HepG2 (cell line): Measurements from ENCODE around the gene PCDHGC5. TPM values are rescaled to one million over a fixed set of nuclear protein-coding genes. Genes with fewer than 3 reads are reported as not detected.
A peak's percentile ranks its signal among the peaks of the same experiment; 100 is the strongest.

Source experiments
- E2F5 ChIP-seq: sonication (generic); formaldehyde crosslinking; conservative IDR thresholded peaks from 2 replicates; pipeline ENCODE4 v1.4.0; 2020; ENCODE audit warnings: missing genetic modification reagents
- KDM2A ChIP-seq: sonication (generic); formaldehyde crosslinking; IDR thresholded peaks from 2 replicates; pipeline ENCODE4 v1.4.0; 2020; ENCODE audit warnings: low read depth, missing genetic modification reagents, borderline replicate concordance
- NFKB2 ChIP-seq: sonication (generic); formaldehyde crosslinking; IDR thresholded peaks from 2 replicates; pipeline ENCODE4 v1.4.0; 2020; ENCODE audit warnings: missing genetic modification reagents, borderline replicate concordance
- RAD21 ChIP-seq: fragments of 450-650 bp; formaldehyde crosslinking; IDR thresholded peaks from 2 replicates; pipeline ENCODE4 v1.5.0; 2020; ENCODE audit warnings: mild to moderate bottlenecking
- RBM22 ChIP-seq: fragments of 200-400 bp; formaldehyde crosslinking; optimal IDR thresholded peaks from 2 replicates; pipeline ENCODE3; 2017; ENCODE audit warnings: mild to moderate bottlenecking, low read length, moderate library complexity
- RBM39 ChIP-seq: fragments of 200-400 bp; formaldehyde crosslinking; IDR thresholded peaks from one replicate; pipeline ENCODE4 v1.6.1; 2018; ENCODE audit warnings: antibody characterized with exemption, mild to moderate bottlenecking, low read depth, low read length; ENCODE audit not compliant: poor library complexity, severe bottlenecking
- SMC3 ChIP-seq: IDR thresholded peaks from 2 replicates; pipeline ENCODE4 v1.6.1; 2011; ENCODE audit warnings: low read length, improper control_type of control experiment
- ZBTB20 ChIP-seq: sonication (generic); formaldehyde crosslinking; IDR thresholded peaks from 2 replicates; pipeline ENCODE4 v1.8.1; 2023; ENCODE audit warnings: missing genetic modification reagents, low read depth, mild to moderate bottlenecking, borderline replicate concordance
- ZNF3 ChIP-seq: IDR thresholded peaks from 2 replicates; pipeline ENCODE4 v1.7.0; 2017; ENCODE audit warnings: inconsistent platforms
- ZNF512B ChIP-seq: sonication (generic); formaldehyde crosslinking; IDR thresholded peaks from 2 replicates; pipeline ENCODE4 v1.5.1; 2020; ENCODE audit warnings: missing genetic modification reagents, mild to moderate bottlenecking, borderline replicate concordance
- polyA plus RNA-seq, 8 experiments: library from polyadenylated mRNA; depleted of rRNA in 3 of 8; stranded (reverse) in 7 of 8; unstranded in 1 of 8; fragments of >200 nt; fragmentation: Illumina TruSeq in 4 of 8; extraction: Trizol in 4 of 8; gene quantifications; 2 replicates each; pipeline versions ENCODE4 v1.2.1 to v1.2.3, GENCODE V29; 2011 to 2016; ENCODE audit warnings: low read depth in 4 of 8, missing spikeins in 1 of 8, mixed read lengths in 1 of 8; ENCODE audit not compliant: insufficient read depth in 1 of 8
- total RNA-seq, 5 experiments: library from RNA; depleted of rRNA; stranded (reverse); fragments of >200 nt; fragmentation: Illumina TruSeq; extraction: Trizol; gene quantifications; 2 replicates each; pipeline ENCODE4 v1.2.3, GENCODE V29; 2016; ENCODE audit warnings: low read depth in 1 of 5

Gene PCDHGC5
- total and polyA plus RNA-seq, 2 of the 13 experiments (the other 11 are each of a cell fraction or from before 2014, with no cell fraction given) = 0.03 TPM; not detected in 1

DNA sequence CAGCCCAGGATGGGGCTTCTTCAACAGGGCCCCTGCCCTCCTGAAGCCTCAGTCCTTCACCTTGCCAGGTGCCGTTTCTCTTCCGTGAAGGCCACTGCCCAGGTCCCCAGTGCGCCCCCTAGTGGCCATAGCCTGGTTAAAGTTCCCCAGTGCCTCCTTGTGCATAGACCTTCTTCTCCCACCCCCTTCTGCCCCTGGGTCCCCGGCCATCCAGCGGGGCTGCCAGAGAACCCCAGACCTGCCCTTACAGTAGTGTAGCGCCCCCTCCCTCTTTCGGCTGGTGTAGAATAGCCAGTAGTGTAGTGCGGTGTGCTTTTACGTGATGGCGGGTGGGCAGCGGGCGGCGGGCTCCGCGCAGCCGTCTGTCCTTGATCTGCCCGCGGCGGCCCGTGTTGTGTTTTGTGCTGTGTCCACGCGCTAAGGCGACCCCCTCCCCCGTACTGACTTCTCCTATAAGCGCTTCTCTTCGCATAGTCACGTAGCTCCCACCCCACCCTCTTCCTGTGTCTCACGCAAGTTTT is 23.6 kb downstream of the PCDHGC5 start (continued):
- TF ChIP-seq NFKB2 (CRISPR knock-in tag) (0 out of 2 replicates have a peak, but pooled peaks have one; percentile 35), RAD21 (CRISPR knock-in tag) (peak; percentile 56; the same call in 1 of the 2 replicates), KDM2A (CRISPR knock-in tag) (no peak; the same call in 1 of the 2 replicates), RBM22 (peak; percentile 64), ZBTB20 (CRISPR knock-in tag) (no peak), RBM39 (peak; percentile 50), SMC3 (peak; percentile 63), E2F5 (CRISPR knock-in tag) (no peak), ZNF512B (CRISPR knock-in tag) (no peak), ZNF3 (CRISPR knock-in tag) (no peak)
